Memory B cell (primary cell): ENCODE data around the gene ENO2.

Experiments used
- ATAC-seq: fragments of 150-1000 bp; cut with Tn5 transposase; 2 replicates; pipeline ENCODE4 v1.10.0; 2021; ENCODE audit warnings: low read depth, mild to moderate bottlenecking, moderate library complexity
- DNase-seq, 2 donors: peaks; one replicate each; pipeline ENCODE4 v3.0.0; 2022; ENCODE audit warnings: low spot score in 2 of 2
- H3K27ac Mint-ChIP-seq: one replicate; pipeline ENCODE4 v1.8.0; 2022; ENCODE audit warnings: mild to moderate bottlenecking, moderate library complexity, mixed read lengths
- H3K27me3 Mint-ChIP-seq: one replicate; pipeline ENCODE4 v1.8.0; 2022; ENCODE audit warnings: mixed read lengths
- H3K36me3 Mint-ChIP-seq: one replicate; pipeline ENCODE4 v1.8.0; 2022; ENCODE audit warnings: mild to moderate bottlenecking, mixed read lengths
- H3K4me1 Mint-ChIP-seq: one replicate; pipeline ENCODE4 v1.8.0; 2022; ENCODE audit warnings: mixed read lengths
- H3K4me3 Mint-ChIP-seq: one replicate; pipeline ENCODE4 v1.8.0; 2022; ENCODE audit warnings: mild to moderate bottlenecking, moderate library complexity, mixed read lengths
- H3K9me3 Mint-ChIP-seq: one replicate; pipeline ENCODE4 v1.8.0; 2022; ENCODE audit warnings: mixed read lengths

The ENO2 gene

GRCh38 chr12:6959058-6959804, 44.9 kb downstream of the ENO2 start:
- DNase-seq (peak; percentile 71 to 75), ATAC-seq (peak; percentile 73)
- H3K27me3 Mint-ChIP-seq = no peaks in the 10 kb centered on the region
- H3K4me1 Mint-ChIP-seq = peaks cover 77% of the 10 kb centered on the region
- H3K36me3 Mint-ChIP-seq = peaks cover 47% of the 10 kb centered on the region
- H3K9me3 Mint-ChIP-seq = no peaks in the 10 kb centered on the region
- H3K27ac Mint-ChIP-seq = peak overlapping the region; percentile 94
- H3K4me3 Mint-ChIP-seq = peak overlapping the region; percentile 89

- Mint-ChIP-seq H3K4me3 (peak overlapping the region; percentile 89), H3K27ac (peak overlapping the region; percentile 97), H3K4me1 (peaks cover 79% of the 10 kb centered on the region), H3K27me3 (no peaks in the 10 kb centered on the region), H3K36me3 (peaks cover 41% of the 10 kb centered on the region), H3K9me3 (no peaks in the 10 kb centered on the region)
- ATAC-seq (no peak), DNase-seq (no peak)
These were observed 45.6 kb downstream of the ENO2 start for GRCh38 chr12:6959805-6960592.

GRCh38 chr12:6960593-6961277, 46.4 kb downstream of the ENO2 start:
- H3K9me3 Mint-ChIP-seq = no peaks in the 10 kb centered on the region
- peak overlapping the region; percentile 89 for H3K4me3 Mint-ChIP-seq
- H3K4me1 Mint-ChIP-seq = peaks cover 74% of the 10 kb centered on the region
- ATAC-seq = no peak
- peak in 1 of 2 donors; percentile 39 for DNase-seq
- no peaks in the 10 kb centered on the region for H3K27me3 Mint-ChIP-seq
- H3K36me3 Mint-ChIP-seq = peaks cover 40% of the 10 kb centered on the region
- peak overlapping the region; percentile 97 for H3K27ac Mint-ChIP-seq

GRCh38 chr12:6961278-6961694, 46.9 kb downstream of the ENO2 start:
- H3K4me3 Mint-ChIP-seq = peak overlapping the region; percentile 89
- H3K27ac Mint-ChIP-seq = peak overlapping the region; percentile 97
- H3K4me1 Mint-ChIP-seq = peaks cover 68% of the 10 kb centered on the region
- DNase-seq (peak; percentile 56 to 57), ATAC-seq (peak; percentile 55)
- peaks cover 37% of the 10 kb centered on the region for H3K36me3 Mint-ChIP-seq
- H3K9me3 Mint-ChIP-seq = no peaks in the 10 kb centered on the region
- H3K27me3 Mint-ChIP-seq = no peaks in the 10 kb centered on the region

GRCh38 chr12:6961695-6962284, 47.4 kb downstream of the ENO2 start:
- Mint-ChIP-seq H3K36me3 (peaks cover 35% of the 10 kb centered on the region), H3K27me3 (no peaks in the 10 kb centered on the region), H3K27ac (peak overlapping the region; percentile 97), H3K4me1 (peaks cover 63% of the 10 kb centered on the region), H3K4me3 (peak overlapping the region; percentile 89), H3K9me3 (no peaks in the 10 kb centered on the region)
- DNase-seq = no peak
- peak; percentile 4 for ATAC-seq

GRCh38 chr12:6962285-6963015, 48.1 kb downstream of the ENO2 start:
- no peak for ATAC-seq
- H3K9me3 Mint-ChIP-seq = no peaks in the 10 kb centered on the region
- H3K4me3 Mint-ChIP-seq = peak overlapping the region; percentile 8
- H3K27me3 Mint-ChIP-seq = no peaks in the 10 kb centered on the region
- peak overlapping the region; percentile 97 for H3K27ac Mint-ChIP-seq
- DNase-seq = peak in 1 of 2 donors; percentile 23
- H3K4me1 Mint-ChIP-seq = peaks cover 58% of the 10 kb centered on the region
- peaks cover 29% of the 10 kb centered on the region for H3K36me3 Mint-ChIP-seq

GRCh38 chr12:6963016-6963731, 48.8 kb downstream of the ENO2 start:
- Mint-ChIP-seq H3K36me3 (peaks cover 29% of the 10 kb centered on the region), H3K9me3 (no peaks in the 10 kb centered on the region), H3K27ac (peak overlapping the region; percentile 97), H3K4me1 (peaks cover 53% of the 10 kb centered on the region), H3K4me3 (no peak overlapping the region), H3K27me3 (no peaks in the 10 kb centered on the region)
- DNase-seq = peak in 1 of 2 donors; percentile 18
- no peak for ATAC-seq

- Mint-ChIP-seq H3K4me1 (peaks cover 49% of the 10 kb centered on the region), H3K4me3 (no peak overlapping the region), H3K36me3 (peaks cover 30% of the 10 kb centered on the region), H3K27me3 (no peaks in the 10 kb centered on the region), H3K9me3 (no peaks in the 10 kb centered on the region), H3K27ac (peak overlapping the region; percentile 63)
- ATAC-seq (no peak), DNase-seq (peak in 1 of 2 donors; percentile 16)
These were observed 49.5 kb downstream of the ENO2 start for GRCh38 chr12:6963791-6964413.

- H3K4me3 Mint-ChIP-seq = no peak overlapping the region
- H3K27me3 Mint-ChIP-seq = no peaks in the 10 kb centered on the region
- peaks cover 28% of the 10 kb centered on the region for H3K36me3 Mint-ChIP-seq
- H3K27ac Mint-ChIP-seq = peak overlapping the region; percentile 63
- DNase-seq (no peak), ATAC-seq (peak; percentile 2)
- H3K4me1 Mint-ChIP-seq = peaks cover 48% of the 10 kb centered on the region
- H3K9me3 Mint-ChIP-seq = no peaks in the 10 kb centered on the region
These were observed 50.2 kb downstream of the ENO2 start for GRCh38 chr12:6964605-6965025.

GRCh38 chr12:6965026-6965661, 50.8 kb downstream of the ENO2 start:
- Mint-ChIP-seq H3K27me3 (no peaks in the 10 kb centered on the region), H3K4me1 (peaks cover 50% of the 10 kb centered on the region), H3K9me3 (no peaks in the 10 kb centered on the region), H3K4me3 (peak overlapping the region; percentile 21), H3K27ac (peak overlapping the region; percentile 63), H3K36me3 (peaks cover 28% of the 10 kb centered on the region)
- peak; percentile 88 to 89 for DNase-seq
- ATAC-seq = peak; percentile 70

GRCh38 chr12:6965714-6966113, 51.3 kb downstream of the ENO2 start:
- no peak overlapping the region for H3K4me3 Mint-ChIP-seq
- no peak for DNase-seq
- no peaks in the 10 kb centered on the region for H3K9me3 Mint-ChIP-seq
- H3K27ac Mint-ChIP-seq = no peak overlapping the region
- ATAC-seq = no peak
- peaks cover 46% of the 10 kb centered on the region for H3K4me1 Mint-ChIP-seq
- H3K36me3 Mint-ChIP-seq = peaks cover 24% of the 10 kb centered on the region
- H3K27me3 Mint-ChIP-seq = no peaks in the 10 kb centered on the region

- ATAC-seq (no peak), DNase-seq (no peak)
- H3K4me3 Mint-ChIP-seq = no peak overlapping the region
- H3K4me1 Mint-ChIP-seq = peaks cover 43% of the 10 kb centered on the region
- H3K36me3 Mint-ChIP-seq = peaks cover 20% of the 10 kb centered on the region
- no peak overlapping the region for H3K27ac Mint-ChIP-seq
- H3K27me3 Mint-ChIP-seq = no peaks in the 10 kb centered on the region
- no peaks in the 10 kb centered on the region for H3K9me3 Mint-ChIP-seq
These were observed 52.0 kb downstream of the ENO2 start for GRCh38 chr12:6966351-6966750.
